LHCN-M2 (cell line): ENCODE results near the gene KRTAP17-1. TPM values are rescaled to one million over a fixed set of nuclear protein-coding genes. Genes with fewer than 3 reads are reported as not detected.
"Not testable (repeated sequence)": the region's sequence is repeated elsewhere in the genome, so short reads cannot be mapped to it uniquely, and the experiment has no call there.

ENCODE experiments used
- DNase-seq: peaks from one replicate; pipeline ENCODE4 v3.0.0-alpha.2; 2012; ENCODE audit warnings: low read depth
- total RNA-seq: library from RNA; depleted of rRNA; stranded (reverse); fragments of >200 nt; gene quantifications from 2 replicates; pipeline ENCODE4 v1.2.3, GENCODE V29; 2014

KRTAP17-1 gene
- total RNA-seq, 1 experiment from 2014 or later: not detected

DNA sequence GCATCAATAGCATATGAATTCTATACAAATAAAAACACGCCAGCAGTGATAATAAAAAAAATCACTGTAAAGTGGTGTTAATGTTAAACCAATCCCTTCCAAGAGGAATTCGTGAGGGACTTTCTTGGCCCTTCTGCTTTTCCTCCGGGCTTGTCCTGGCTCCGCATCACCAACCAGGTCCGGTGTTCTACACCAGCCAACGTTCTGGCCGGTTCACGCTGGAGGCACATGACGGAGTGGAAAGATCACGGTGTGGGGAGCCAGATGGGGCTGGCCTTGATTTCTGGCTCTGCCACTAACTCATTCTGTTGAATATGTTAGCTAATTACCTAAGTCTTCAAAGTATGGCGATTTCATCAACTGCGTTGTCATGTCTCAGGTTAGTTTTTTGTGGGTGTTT is 11.4 kb downstream of the KRTAP17-1 start:
- no peak for DNase-seq

DNA sequence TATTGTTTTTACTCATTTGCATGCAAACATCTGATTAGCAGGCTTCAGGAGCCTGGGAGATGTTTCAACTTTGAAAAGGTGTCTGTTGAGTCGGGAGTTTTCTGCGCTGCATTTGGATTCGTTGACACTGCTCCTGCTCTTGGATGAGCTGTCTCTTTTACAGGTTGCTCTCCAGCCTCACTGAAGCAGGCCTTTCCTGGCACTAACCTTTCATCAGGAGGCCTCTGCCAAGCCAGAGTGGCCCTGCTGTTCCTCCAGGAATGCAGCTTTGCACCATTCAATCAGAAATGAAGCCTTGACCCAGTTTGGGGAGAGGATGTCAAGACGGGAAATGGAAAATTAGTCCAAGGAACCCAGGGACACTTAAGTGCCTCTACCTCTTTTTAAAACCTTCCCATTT is 12.5 kb downstream of the KRTAP17-1 start:
- no peak for DNase-seq

DNA sequence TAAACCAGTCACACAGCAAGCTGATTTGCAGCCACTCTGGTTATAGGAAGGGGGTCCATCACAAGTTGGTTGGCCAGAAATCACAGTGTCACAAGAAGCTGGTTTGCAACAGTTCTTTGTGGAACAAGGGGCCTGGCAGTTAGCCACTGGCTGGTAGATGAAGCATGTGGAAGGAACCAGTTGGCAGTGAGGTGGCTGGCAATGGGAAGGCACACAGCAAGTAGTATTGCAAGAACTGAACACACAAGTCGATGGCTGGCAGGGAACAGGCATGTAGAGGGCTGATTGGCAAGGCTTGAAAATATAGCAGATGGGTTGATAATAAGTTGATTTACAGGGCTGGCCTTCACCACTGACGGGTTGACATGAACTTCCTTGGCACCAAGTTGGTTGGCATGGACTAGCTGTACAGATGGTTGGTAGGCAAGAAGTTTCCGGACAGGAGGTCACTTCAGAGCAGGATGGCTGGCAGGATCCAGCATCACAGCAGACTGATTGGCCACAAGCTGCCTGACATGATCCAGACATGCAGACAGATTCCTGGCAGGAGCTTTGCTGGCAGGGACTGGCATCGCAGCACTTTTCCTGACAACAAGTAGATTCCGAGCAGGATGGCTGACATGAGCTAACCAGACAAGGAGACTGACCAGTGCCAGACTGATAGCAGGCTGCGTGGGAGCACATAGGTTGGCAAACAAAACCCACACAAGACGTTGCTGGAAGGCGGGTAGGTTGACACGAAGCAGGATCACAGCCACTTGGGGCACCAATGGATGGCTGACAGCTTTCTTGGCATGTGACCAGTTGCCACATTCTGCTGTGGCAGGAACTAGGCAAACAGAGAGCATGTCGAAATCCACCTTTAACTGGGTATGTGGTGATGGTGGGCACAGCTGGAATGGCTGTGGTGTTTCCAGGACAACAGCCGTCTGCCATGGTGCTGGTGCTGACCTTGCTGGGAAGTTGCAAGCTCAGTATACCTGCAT is 13.3 kb downstream of the KRTAP17-1 start, which contains the start of gene KRTAP29-1:
Gene KRTAP29-1, minus strand, starts transcription at position 936 of the 986 bp plus-strand sequence. Its CDS starts 0 bp downstream, at position 936.
- peak; percentile 15 for DNase-seq

DNA sequence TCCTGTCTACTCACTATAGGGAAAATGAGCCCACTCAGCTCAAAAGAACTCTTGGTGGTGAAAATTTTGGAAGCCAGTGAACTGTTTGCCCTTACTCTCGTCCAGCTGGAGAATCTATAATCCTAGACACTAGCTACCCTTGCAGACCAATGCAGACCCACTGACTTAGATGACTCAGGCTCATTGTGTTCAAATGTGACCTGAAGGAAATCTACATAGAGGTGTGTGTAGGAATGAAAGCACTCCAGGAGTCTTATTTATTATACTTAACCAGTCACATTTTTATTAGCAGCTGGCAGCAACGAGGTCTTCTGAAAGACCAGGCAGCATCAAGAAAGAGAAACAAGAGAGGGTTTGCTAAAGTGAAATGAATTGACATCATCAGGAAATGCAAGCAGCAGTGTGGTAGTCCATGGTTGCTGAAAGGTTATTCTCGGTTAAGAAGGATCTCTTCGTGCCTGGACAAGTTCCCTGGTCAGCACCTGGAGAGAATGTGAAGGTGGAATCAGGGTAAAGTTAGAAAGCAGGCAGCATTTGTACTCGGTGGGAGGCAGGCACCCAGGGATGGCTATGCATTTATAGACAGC is 14.2 kb downstream of the KRTAP17-1 start:
- no peak for DNase-seq

DNA sequence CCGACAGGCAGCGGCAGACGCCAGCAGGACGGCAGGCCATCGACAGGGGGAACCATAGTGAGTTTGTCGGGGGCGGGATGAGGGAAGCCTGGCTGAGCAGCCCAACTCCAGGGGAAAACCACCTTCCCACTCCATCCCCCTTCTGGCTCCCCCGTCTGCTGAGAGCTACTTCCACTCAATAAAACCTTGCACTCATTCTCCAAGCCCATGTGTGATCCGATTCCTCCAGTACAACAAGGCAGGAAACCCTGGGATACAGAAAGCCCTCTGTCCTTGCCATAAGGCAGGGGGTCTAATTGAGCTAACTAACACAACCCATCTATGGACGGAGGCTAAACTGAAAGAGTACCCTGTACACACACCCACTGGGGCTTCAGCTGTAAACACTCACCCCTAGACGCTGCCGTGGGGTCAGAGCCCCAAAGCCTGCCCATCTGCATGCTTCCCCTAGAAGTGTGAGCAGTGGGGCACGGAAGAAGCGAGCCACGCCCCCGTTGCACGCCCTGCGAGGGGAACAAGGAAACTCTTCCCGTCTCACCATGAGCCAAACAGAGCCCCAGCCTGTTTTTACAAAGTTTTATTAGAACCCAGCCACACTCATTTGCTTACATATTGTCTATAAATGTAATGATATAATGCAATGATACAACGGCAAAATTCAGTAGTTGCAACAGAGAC is 16.9 kb downstream of the KRTAP17-1 start:
- no peak for DNase-seq

DNA sequence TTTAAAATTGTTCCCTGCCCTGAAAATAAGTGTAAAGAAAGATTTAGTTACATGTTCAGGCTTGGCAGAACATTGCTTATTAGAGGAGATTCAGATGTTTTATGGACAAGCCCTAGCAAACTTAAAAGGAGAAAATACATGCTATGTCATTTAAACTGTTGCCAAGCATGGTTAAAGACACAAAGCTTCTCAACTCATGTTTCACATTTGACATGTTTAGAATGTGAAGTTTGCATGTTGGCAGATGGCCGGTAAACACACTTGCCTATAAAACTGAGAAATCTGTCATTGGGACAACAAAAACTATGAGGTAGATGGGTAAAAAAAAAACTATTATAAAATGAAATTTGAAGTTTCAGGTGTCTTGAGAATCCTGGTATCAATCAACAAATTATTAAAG is 18.7 kb downstream of the KRTAP17-1 start:
- DNase-seq: no peak

DNA sequence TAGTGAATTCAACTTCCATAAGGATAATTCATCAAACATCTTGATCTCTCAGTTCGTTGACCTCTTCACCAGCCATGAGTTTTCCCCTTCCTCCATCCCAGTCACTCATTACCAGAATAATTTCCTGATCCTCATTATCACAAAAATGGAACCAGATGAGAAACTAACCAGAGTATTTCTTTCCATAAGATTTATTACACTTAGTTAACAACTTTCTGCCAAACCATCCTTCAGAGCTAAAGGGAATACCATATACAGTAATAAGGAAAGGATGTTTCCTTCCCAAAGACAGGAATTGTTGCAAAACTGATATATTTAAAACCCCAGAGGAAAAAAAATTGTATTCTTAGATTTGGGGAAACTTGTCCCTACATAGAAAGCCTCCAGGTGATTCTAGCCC is 21.5 kb downstream of the KRTAP17-1 start:
- DNase-seq: no peak

- no peak for DNase-seq
These were observed 28.5 kb downstream of the KRTAP17-1 start for GRCh38 chr17:41287050-41287449.

- no peak for DNase-seq
These were observed 31.0 kb downstream of the KRTAP17-1 start for GRCh38 chr17:41284546-41284945.

GRCh38 chr17:41284043-41284442 is 31.5 kb downstream of the KRTAP17-1 start:
- no peak for DNase-seq

- DNase-seq: no peak
These were observed 37.1 kb downstream of the KRTAP17-1 start for GRCh38 chr17:41278176-41278955.

DNA sequence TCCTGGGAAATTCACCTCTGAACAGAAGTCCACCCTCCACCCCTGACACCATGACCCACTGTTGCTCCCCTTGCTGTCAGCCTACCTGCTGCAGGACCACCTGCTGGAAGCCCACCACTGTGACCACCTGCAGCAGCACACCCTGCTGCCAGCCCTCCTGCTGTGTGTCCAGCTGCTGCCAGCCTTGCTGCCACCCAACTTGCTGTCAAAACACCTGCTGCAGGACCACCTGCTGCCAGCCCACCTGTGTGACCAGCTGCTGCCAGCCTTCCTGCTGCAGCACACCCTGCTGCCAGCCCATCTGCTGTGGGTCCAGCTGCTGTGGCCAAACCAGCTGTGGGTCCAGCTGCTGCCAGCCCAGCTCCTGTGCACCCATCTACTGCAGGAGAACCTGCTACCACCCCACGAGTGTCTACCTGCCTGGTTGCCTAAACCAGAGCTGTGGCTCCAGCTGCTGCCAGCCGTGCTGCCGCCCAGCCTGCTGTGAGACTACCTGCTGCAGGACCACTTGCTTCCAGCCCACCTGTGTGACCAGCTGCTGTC is 39.8 kb downstream of the KRTAP17-1 start, which contains the start of gene KRTAP9-7:
Gene KRTAP9-7, plus strand, starts transcription at position 51 of the 543 bp plus-strand sequence. Its CDS starts 0 bp downstream, at position 51.
- not testable (repeated sequence) for DNase-seq

DNA sequence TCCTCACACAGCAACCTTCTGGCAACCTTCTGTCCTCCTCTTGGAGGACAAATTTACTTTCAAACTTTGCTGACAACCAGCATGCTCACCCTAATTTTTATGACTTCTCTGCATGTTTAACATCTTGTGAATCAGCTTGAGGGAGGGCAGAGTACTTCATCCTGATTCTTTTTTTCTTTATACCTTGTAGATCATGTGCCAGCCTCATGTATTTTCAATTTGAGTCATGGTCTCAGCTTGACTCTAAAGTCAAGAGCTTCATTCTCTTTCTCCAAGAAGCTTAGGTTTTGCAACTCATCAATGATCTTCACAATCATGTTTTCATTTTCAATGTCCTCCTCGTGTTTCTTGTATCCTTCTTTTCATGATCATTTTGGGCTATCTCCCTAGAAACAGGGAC is 43.7 kb downstream of the KRTAP17-1 start:
- DNase-seq: no peak

- DNase-seq: not testable (repeated sequence)
These were observed 44.2 kb downstream of the KRTAP17-1 start for GRCh38 chr17:41271323-41271722.

DNA sequence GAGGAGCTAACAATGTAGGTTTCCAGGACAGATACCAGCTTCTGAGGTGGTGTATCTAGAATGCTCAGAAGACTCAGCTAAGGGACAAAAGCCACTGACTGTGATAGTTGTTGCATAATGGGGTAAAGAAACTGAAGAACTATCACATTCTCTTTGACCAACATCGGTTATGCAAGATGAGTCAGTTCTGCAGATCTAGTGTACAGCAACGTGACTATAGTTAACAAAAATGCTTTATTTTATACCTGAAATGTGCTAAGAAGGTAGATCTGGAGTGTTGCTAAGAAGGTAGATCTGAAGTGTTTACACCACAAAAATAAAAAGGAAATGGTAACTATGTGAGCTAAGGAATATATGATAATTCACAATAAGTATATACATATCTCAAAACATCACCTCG is 47.8 kb downstream of the KRTAP17-1 start:
- no peak for DNase-seq

DNA sequence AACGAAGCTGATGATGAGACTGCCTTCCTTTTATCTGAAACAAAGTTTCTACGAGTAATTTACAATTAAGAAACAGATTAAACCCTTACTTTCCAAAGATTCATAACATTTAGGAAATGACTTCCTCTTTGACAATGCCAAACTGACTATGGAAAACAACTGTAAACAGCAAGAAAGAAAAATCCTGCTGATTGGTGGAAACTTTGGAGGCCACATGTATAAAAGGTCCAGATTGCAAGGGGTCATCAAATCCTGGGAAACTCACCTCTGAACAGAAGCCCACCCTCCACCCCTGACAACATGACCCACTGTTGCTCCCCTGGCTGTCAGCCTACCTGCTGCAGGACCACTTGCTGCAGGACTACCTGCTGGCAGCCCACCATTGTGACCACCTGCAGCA is 50.4 kb downstream of the KRTAP17-1 start, which contains the start of gene KRTAP9-6:
Gene KRTAP9-6, plus strand, starts transcription at position 301 of the 400 bp plus-strand sequence. Its CDS starts 0 bp downstream, at position 301.
- no peak for DNase-seq
